Measurements from ENCODE around the gene KHNYN. TPM values are rescaled to one million over a fixed set of nuclear protein-coding genes. Genes with fewer than 3 reads are reported as not detected.

The KHNYN gene
- total RNA-seq (2022; extraction: Qiagen RNA extraction): 22.8 to 28.3 TPM (median 24.8 TPM) in 5 replicates

DNA sequence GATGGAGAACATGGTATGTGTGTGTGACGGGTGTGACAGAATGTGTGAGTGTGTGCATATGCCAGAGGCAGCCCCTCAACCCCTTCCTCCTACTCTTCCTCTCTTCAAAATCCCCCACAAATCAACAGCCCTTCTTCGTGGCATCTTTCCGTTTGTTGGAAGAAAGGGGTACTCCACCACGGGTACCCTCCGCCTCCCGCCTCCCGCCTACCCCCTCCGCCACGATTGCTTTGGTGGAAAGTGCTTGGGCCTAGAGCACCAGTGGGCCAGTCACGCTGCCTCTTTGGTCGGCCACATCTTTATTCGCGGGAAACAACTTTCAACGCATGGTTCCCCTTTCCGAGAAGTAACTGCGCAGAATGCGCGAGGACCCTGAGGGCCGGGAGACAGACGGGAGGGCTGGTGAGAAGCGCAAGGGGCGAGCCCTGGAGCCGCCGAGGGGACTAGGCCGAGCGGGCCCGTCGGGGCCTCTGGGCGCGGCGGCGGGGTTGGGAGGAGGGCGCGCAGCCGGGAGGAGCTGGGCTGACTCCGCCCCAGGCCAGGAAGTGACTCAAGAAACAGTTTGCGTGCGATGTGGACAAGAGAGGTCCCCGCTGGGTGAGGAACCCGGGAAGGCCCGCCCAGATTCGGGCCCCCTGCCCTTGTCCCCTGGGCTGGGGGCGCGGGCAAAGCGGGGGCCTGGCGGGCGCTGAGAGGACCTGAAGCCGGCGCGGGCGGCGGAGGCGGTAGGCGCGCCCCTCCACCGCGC lies at the start of gene KHNYN, which contains the start of gene CBLN3:
TSS of gene KHNYN (plus strand) at position 560 of the 748 bp plus-strand sequence. CDS start 777 bp downstream, outside the sequence.
TSS of gene CBLN3 (minus strand) at position 274 of the 748 bp plus-strand sequence. CDS start 614 bp downstream, outside the sequence.

DNA sequence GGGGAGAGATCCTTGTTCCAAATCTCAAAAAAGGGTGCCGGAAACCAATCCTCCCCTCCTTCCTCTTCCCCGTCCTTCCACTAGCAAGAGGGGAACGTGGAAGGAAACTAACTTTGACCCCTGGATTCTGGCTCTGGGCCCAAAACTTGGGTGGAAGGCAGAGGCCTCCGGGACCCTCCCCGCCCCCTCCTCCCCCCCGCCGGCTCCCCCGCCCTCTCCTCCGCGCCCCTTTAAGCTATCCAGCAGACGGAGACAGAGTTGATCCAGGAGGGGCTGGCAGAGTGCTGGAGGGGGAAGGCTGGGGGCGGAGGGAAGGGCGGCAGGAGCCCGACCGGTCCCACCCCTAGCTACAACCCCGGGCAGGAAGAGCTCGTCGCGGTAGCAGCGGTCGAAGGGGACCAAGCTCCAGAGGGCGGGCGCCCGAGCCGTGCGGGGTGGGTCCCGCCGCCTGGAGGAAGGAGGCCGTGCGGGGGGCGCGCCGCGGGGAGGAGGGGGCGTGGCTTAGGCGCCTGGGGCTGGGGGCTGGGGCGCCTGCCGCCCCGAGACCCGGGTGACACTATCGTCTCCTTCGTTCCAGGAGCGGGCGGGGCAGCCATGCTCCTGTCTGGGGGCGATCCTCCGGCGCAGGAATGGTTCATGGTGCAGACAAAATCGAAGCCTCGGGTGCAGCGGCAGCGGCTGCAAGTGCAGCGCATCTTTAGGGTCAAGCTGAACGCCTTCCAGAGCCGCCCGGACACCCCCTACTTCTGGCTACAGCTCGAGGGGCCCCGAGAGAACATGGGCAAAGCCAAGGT lies 30.9 kb upstream of the KHNYN start, which contains the start of gene NYNRIN:
TSS of gene NYNRIN (plus strand) at position 351 of the 794 bp plus-strand sequence. CDS start at position 595, 244 bp downstream.

DNA sequence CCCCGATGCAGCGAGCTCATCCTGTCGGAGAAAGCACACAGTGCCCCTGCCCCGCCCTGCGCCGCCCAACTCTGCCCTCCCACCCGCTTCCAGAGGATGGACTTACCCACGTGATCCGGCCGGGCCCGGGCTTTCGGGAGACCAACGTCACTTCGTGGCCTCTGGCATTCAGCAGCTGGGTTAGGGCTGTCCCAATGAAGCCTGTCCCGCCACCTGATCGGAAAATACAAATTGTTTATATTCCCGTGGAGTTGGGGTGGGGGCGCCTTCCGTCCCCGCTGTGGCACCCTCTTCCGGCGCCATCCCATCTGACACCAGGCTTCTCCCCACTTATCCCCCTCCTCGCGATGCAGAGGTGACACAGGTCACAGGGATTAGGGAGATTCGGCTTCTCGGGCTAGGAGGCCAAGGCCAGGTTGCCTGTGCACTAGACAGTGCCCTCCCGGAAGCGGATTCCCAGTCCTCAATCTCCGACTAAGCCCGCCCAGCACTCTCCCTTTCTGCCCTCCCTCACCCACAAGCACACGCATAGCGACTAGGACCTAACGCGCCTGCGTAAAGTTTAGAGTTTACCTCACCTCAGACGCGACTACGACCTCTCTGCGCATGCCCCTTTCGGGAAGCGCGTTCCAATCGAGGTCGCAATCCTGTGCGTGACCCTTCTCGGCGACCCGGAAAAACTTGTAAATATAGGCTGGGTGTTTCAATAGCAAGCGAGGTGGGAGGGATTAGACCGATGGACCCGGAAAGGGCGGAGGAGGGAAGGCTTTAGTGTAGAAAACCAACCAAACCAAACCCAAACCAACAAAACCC lies 12.7 kb downstream of the KHNYN start, which contains the start of gene SDR39U1:
TSS of gene SDR39U1 (minus strand) at position 537 of the 813 bp plus-strand sequence. CDS start at position 530, 7 bp downstream.

Other genes starting within 250 kb of the KHNYN start
- gene IPO4, start 241.1 kb upstream of the KHNYN start, total RNA-seq (2022; extraction: Qiagen RNA extraction): 75.4 to 87.1 TPM (median 80.0 TPM) in 5 replicates
- 60.6 to 69.9 TPM (median 64.6 TPM) in 5 replicates for gene TM9SF1, start 234.5 kb upstream of the KHNYN start, total RNA-seq (2022; extraction: Qiagen RNA extraction)
- gene TSSK4, start 224.3 kb upstream of the KHNYN start, total RNA-seq (2022; extraction: Qiagen RNA extraction): not detected in 5 replicates
- gene CHMP4A, start 216.5 kb upstream of the KHNYN start, total RNA-seq (2022; extraction: Qiagen RNA extraction): 78.2 to 100.0 TPM (median 79.3 TPM) in 5 replicates
- 28.9 to 33.7 TPM (median 31.1 TPM) in 5 replicates for gene MDP1, start 213.9 kb upstream of the KHNYN start, total RNA-seq (2022; extraction: Qiagen RNA extraction)
- gene NEDD8, start 197.6 kb upstream of the KHNYN start, total RNA-seq (2022; extraction: Qiagen RNA extraction): 433 to 471 TPM (median 446 TPM) in 5 replicates
- 53.0 to 66.2 TPM (median 54.3 TPM) in 5 replicates for gene GMPR2, start 197.0 kb upstream of the KHNYN start, total RNA-seq (2022; extraction: Qiagen RNA extraction)
- 33.4 to 37.5 TPM (median 36.9 TPM) in 5 replicates for gene TINF2, start 187.3 kb upstream of the KHNYN start, total RNA-seq (2022; extraction: Qiagen RNA extraction)
- 0.93 to 1.8 TPM (median 1.1 TPM) in 5 replicates for gene TGM1, start 166.8 kb upstream of the KHNYN start, total RNA-seq (2022; extraction: Qiagen RNA extraction)
- 15.8 to 17.3 TPM (median 16.6 TPM) in 5 replicates for gene RABGGTA, start 158.4 kb upstream of the KHNYN start, total RNA-seq (2022; extraction: Qiagen RNA extraction)
- gene DHRS1, start 130.2 kb upstream of the KHNYN start, total RNA-seq (2022; extraction: Qiagen RNA extraction): 9.9 to 12.1 TPM (median 12.0 TPM) in 5 replicates
- gene NOP9, start 130.1 kb upstream of the KHNYN start, total RNA-seq (2022; extraction: Qiagen RNA extraction): 13.4 to 16.4 TPM (median 14.4 TPM) in 5 replicates
- gene CIDEB, start 122.0 kb upstream of the KHNYN start, total RNA-seq (2022; extraction: Qiagen RNA extraction): 0.12 to 0.26 TPM (median 0.23 TPM) in 5 replicates
- 2.4 to 5.1 TPM (median 4.0 TPM) in 5 replicates for gene LTB4R2, start 119.8 kb upstream of the KHNYN start, total RNA-seq (2022; extraction: Qiagen RNA extraction)
- 3.1 to 6.1 TPM (median 5.2 TPM) in 5 replicates for gene LTB4R, start 118.5 kb upstream of the KHNYN start, total RNA-seq (2022; extraction: Qiagen RNA extraction)
- gene ADCY4, start 94.9 kb upstream of the KHNYN start, total RNA-seq (2022; extraction: Qiagen RNA extraction): not detected in 5 replicates
- gene RIPK3, start 90.0 kb upstream of the KHNYN start, total RNA-seq (2022; extraction: Qiagen RNA extraction): not detected in 5 replicates
- 0.05 to 0.31 TPM (median 0.07 TPM) in 5 replicates for gene NFATC4, start 61.8 kb upstream of the KHNYN start, total RNA-seq (2022; extraction: Qiagen RNA extraction)
- gene NYNRIN, start 31.0 kb upstream of the KHNYN start, total RNA-seq (2022; extraction: Qiagen RNA extraction): 0.31 to 0.44 TPM (median 0.41 TPM) in 5 replicates
- 1.0 to 1.7 TPM (median 1.3 TPM) in 5 replicates for gene CBLN3, start 286 bp upstream of the KHNYN start, total RNA-seq (2022; extraction: Qiagen RNA extraction)
- gene SDR39U1, start 12.8 kb downstream of the KHNYN start, total RNA-seq (2022; extraction: Qiagen RNA extraction): 40.2 to 54.8 TPM (median 51.8 TPM) in 5 replicates
- not detected in 5 replicates for gene CMA1, start 78.3 kb downstream of the KHNYN start, total RNA-seq (2022; extraction: Qiagen RNA extraction)
- gene CTSG, start 146.3 kb downstream of the KHNYN start, total RNA-seq (2022; extraction: Qiagen RNA extraction): not detected in 5 replicates
- not detected in 5 replicates for gene GZMH, start 179.7 kb downstream of the KHNYN start, total RNA-seq (2022; extraction: Qiagen RNA extraction)
- gene GZMB, start 204.2 kb downstream of the KHNYN start, total RNA-seq (2022; extraction: Qiagen RNA extraction): not detected in 5 replicates